ENCODE measurements around the gene PLA2G3.
"Not testable (repeated sequence)": the region's sequence is repeated elsewhere in the genome, so short reads cannot be mapped to it uniquely, and the experiment has no call there.

The PLA2G3 gene

DNA sequence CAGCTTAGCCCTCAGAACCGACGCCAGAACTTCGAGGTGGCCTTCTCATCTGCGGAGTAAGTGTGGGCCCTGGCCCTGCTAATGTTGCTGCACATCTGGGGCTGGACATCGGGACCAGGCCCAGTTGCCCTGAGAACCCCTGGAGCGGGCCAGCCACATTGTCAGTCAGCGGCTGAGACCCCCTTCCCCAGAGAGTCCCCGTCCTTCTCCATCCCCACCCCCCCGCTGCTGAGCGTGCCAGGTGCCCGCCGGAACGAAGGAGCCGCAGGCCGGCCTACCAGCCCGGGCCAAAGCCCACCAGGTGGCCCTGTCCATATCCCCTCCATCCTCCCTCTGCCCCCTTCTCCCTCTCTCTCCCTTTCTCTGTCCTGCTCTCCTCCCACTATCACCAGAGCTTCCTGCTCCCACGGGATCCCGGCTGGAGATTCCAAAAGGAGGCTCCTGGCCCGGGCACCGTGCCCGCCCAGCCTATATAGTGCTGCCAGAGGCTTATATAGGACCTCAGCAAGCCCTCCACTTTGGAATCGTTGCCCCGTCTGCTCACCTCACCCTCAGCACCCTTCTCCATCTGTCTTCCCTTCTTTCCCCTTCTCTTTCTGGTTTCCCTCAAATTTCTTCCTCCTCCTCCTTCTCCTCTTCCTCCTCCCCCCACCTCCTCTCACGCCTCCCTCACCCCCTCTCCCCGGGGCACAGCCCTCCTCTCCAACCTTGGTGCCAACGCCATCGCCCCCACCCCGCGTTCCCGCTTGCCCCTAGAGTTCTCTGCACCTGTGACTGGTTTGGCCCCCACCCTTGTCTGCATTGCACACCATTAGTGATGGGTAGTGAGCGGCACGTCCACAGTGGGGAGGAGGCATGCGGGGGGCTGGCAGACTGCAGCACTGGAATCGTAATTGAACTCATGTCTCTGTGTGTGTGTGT is 40.2 kb downstream of the PLA2G3 start:
- DNase-seq (ENCODE audit: low read depth in 2 of 2), result no peak

DNA sequence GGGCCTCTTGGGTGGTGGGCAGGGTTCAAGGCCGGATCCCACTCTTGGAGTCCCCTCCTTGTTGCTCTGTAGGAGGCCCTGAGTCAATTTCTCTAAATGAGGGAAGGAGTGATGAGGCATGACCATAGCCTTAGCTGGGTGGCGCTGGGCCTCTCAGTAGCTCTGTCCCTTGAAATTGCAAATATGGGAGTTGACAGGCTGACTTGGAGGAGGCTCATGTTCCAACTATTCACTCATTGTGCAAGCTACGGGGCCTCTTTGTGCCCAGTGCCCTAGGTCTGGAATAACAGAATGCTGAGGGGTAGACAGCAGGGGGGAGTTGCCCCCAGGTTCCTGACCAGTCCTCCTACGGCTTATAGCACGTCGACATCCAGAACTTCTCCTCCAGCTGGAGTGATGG is 40.9 kb downstream of the PLA2G3 start:
- no peak for DNase-seq (ENCODE audit: low read depth in 2 of 2)

DNA sequence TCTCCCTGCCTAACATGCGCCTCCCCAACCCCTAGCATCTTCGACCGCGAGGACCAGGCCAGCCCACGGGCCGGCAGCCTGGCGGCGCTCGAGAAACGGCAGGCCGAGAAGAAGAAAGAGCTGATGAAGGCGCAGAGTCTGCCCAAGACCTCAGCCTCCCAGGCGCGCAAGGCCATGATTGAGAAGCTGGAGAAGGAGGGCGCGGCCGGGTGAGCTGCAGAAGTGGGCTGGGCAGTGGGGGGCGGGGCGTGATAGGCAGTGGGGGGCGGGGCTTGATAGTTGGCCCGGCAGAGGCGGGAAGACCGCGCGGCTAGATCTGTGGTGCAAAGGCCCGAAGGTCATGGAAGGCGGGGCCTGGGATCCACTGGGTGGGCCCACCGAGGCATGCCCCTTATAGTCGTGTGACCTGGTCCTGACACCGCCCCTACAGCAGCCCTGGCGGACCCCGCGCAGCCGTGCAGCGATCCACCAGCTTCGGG is 41.6 kb downstream of the PLA2G3 start:
- no peak for DNase-seq (ENCODE audit: low read depth in 2 of 2)

DNA sequence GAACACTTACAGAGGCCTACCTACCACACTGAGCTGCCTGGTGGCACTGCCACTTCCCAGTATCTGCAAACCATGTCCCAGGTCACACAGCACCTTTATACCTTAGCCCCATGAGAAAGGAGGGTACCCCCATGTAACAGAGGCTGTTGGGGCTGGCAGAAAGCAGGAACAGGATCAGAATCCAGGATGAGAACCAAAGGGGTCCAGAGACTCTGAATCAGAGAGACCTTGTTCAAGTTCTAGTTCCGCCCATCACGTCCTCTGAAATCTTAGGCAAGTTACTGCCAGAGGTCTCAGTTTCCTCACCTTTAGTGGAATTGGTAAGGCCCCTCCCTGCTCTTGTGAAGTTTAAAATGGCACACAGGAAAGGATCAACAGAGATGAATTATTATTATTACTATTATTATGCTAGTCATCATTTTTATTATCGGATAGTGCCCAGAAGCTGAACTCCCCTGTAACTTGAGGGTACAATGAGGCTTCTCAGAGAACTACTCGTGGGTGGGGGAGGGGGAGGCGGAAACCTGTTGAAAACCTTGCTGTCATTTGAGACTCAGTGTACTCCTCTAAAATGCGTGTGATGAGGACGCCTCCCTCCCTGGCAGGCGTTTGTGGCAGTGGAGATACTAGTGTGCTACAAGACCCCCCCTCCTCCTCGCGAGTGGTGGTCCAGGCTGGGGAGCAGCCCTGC is 42.2 kb downstream of the PLA2G3 start:
- DNase-seq (ENCODE audit: low read depth in 2 of 2), result no peak

DNA sequence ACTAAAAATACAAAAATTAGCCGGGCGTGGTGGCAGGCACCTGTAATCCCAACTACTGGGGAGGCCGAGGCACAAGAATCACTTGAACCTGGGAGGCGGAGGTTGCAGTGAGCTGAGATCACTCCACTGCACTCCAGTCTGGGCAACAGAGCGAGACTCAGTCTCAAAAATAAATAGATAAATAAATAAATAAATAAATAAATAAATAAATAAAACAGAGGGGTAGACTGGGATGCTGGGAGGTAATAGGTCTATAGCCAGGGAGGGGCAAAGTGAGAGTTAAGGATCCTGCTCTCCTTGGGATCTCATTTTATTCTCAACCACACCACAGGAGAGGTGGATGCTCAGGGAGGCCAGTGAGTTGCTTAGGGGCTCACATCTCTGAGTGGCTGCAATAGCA is 42.8 kb downstream of the PLA2G3 start:
- DNase-seq (ENCODE audit: low read depth in 2 of 2), result not testable (repeated sequence)

DNA sequence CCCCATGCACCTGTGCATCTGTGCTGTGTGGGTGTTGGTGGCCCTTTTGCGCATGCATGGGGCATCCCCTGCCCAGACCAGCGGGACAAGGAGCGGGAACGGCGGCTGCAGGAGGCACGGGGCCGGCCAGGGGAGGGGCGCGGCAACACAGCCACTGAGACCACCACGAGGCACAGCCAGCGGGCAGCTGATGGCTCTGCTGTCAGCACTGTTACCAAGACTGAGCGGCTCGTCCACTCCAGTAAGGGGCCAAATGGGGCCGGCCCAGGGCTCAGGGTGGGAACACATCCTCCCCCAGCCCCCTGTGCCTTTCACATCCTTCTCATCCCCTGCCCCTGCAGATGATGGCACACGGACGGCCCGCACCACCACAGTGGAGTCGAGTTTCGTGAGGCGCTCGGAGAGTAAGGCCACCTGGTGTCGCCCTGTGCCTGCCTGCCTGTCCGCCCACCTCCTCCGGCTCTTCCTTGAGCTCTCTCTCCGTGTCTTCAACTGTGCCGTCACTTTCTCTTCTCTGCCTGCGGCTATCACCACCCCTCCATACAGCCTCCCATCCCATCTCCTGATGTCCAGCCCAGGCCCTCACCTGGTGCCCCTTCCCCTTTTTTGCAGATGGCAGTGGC is 43.5 kb downstream of the PLA2G3 start:
- DNase-seq (ENCODE audit: low read depth in 2 of 2), result no peak

DNA sequence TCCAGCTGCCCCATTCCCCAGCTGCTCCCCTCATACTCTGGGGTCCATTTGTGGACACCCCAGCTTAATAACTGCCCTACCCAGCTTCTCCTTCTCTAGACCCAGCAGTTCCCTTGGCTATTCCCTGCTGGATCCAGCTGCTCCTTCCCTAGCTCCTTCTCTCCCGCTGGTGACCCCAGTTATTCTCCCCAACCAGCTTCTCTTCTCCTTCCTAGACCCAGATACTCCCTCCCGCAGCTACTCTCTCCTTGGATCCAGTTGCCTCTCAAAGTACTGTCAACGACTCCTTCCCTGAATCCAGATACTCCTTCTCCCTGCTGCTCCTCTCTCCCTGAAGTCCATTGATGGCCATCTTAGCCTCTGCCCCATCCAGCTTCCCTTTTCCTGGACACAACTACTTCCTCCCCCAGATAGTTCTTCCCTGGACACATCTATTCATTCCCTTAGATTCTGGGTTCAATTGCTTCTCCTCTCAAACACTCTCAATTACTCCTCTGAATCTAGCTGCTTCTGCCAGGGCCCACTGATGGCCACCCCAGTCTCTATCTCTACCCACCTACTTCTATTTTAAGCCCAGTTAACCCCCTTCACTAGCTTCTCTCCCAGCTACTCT is 44.6 kb downstream of the PLA2G3 start:
- DNase-seq (ENCODE audit: low read depth in 2 of 2), result no peak

DNA sequence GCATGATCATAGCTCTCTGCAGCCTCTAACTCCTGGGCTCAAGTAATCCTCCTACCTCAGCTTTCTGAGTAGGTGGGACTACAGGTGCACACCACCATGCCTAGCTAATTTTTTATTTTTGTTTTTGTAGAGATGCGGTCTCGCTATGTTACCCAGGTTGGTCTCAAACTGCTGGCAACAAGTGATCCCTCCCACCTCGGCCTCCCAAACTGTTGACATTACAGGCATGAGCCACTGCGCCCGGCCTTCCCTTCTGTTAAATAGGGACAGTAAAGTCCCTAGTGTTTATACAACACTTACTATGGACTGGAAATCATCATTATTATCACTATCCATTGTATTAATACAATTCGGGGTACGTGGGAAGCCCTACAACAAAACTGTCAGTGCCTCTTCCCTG is 45.6 kb downstream of the PLA2G3 start:
- no peak for DNase-seq (ENCODE audit: low read depth in 2 of 2)

DNA sequence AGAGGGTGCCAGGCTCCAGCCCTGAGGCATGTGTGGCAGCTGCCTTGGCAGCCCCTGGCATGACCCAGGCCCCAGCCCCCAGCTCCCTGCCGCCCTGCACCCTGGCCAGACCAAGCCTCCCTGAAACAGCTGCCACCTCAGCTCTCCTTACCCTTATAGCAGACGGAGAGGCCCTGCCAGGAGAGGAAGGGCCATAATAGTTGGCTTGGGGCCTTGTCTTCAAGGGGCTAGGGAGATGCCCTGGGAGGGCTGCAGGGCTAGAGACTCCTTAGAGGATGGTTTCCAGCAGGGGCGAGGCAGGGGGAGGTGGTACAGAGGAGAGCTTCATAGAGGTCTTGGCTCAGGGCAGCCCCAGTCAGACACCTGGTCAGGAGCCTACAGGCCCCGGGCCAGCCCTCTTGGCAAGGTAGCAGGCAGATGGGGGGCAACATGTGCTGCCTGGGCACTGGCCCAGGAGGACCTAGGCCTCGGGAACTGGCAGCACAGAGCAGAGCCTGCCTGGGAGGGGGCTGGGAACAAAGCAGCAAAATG is 46.2 kb downstream of the PLA2G3 start:
- DNase-seq (ENCODE audit: low read depth in 2 of 2), result no peak

DNA sequence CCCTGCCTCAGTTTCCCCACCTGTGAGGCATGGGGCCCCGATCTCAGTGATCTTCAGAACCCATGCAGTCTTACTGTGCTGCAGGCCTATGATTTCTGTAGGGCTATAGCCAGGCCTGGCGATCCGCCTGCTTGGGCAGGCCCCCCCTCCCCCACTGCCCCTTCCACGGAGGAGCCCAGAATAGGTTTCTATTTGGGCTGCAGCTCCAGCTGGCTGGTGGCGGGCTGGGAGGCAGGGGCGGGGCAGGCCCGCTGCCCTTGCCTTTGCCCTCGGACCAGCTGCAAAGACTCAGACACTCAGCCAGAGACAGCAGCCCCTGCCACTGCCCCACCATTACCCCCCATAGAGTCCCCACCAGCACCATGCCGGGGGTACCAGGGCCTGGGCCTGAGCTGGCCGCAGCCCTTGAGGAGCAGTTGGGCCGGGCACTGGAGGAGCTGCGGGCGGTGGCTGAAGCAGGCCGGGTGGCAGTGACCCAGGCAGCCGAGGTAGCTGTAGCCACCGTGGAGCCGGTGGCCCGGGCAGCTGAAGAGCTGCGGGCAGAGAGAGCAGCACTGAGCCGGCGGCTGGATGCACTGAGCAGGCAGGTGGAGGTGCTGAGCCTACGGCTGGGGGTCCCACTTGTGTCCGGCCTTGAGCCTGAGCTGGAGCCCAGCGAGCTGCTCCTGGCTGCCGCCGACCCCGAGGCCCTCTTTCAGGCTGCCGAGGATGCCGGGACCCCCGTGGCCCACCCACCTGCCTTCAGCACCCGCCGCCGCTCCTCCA is 47.0 kb downstream of the PLA2G3 start:
- no peak for DNase-seq (ENCODE audit: low read depth in 2 of 2)

DNA sequence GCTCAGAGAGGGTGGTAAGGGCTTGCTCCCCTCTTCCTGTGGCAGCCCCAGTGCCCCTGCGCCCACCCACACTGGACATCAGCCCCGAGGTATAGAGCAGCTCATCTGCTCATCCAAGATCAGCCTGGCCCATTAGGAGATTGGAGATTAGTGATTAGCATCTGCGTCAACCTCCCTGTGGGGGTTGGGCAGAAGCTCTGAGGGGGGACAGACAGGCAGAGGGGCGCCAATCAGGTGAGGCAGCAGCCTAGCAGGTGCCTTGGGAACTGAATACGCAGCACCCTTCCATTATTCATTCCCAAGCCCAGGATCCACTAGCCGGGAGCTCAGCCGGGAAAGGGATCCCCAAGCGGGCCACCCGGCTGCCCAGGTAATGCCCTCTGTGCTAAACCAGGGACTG is 48.1 kb downstream of the PLA2G3 start:
- DNase-seq (ENCODE audit: low read depth in 2 of 2), result no peak

DNA sequence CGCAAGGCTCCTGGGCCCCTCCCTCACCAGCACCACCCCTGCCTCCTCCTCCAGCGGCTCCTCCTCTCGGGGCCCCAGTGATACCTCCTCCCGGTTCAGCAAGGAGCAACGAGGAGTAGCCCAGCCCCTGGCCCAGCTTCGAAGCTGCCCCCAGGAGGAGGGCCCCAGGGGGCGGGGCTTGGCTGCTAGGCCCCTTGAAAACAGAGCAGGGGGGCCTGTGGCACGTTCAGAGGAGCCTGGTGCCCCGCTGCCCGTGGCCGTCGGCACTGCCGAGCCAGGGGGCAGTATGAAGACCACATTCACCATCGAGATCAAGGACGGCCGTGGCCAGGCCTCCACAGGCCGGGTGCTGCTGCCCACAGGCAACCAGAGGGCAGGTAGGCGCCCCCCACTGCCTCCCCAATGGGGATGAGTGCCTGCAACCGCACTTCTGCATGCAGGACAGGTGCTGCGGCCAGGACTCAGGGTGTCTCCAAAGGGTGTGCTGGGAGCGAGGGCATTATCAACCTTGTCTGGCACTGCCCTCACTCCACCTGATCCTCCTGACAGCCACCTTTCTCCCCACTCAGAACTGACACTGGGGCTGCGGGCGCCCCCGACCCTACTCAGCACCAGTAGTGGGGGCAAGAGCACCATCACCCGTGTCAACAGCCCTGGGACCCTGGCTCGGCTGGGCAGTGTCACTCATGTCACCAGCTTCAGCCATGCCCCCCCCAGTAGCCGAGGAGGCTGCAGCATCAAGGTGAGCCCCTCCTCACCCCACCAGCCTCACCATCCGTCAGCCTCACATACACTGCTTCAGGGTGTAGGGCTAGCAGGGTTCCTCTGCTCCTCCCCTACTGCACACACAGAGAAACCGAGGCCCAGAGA is 49.0 kb downstream of the PLA2G3 start:
- no peak for DNase-seq (ENCODE audit: low read depth in 2 of 2)

DNA sequence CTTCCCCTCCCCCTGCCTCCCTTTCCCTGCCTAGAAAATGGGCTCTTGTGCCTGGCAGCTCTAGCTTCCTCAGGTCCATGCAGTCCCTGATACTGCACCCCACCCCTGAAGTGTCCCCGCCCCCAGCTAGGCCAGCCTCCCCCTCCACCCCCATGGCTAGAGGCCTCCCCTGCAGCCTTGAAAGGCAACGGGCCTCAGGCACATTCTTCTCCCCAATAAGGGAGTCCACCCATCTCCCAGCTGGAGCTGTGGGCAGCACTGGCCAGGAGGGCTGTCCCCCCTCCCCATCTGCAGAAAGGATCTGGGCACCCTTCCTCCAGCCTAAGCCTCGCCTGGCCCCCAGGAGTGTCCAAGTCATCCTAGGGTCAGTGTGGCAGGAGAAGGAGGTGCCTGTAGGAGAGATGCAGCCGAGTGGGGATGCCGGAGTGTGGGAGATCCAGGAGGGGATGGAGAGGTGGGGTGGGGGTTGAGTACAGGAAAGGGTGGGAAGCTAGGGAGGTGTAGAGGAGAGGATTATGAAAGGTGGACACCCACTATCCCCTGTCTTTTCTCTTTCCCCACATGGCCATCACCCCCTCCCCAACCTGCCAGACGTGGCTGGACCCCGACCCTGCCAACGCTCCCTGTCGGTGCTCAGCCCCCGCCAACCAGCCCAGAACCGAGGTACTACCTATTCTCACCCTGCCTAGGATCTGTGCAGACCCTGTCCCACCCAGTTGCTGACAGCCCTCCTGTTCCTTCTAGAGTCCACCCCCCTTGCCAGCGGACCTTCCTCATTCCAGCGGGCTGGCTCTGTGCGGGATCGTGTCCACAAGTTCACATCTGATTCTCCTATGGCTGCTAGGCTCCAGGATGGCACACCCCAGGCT is 49.9 kb downstream of the PLA2G3 start:
- DNase-seq (ENCODE audit: low read depth in 2 of 2), result no peak

DNA sequence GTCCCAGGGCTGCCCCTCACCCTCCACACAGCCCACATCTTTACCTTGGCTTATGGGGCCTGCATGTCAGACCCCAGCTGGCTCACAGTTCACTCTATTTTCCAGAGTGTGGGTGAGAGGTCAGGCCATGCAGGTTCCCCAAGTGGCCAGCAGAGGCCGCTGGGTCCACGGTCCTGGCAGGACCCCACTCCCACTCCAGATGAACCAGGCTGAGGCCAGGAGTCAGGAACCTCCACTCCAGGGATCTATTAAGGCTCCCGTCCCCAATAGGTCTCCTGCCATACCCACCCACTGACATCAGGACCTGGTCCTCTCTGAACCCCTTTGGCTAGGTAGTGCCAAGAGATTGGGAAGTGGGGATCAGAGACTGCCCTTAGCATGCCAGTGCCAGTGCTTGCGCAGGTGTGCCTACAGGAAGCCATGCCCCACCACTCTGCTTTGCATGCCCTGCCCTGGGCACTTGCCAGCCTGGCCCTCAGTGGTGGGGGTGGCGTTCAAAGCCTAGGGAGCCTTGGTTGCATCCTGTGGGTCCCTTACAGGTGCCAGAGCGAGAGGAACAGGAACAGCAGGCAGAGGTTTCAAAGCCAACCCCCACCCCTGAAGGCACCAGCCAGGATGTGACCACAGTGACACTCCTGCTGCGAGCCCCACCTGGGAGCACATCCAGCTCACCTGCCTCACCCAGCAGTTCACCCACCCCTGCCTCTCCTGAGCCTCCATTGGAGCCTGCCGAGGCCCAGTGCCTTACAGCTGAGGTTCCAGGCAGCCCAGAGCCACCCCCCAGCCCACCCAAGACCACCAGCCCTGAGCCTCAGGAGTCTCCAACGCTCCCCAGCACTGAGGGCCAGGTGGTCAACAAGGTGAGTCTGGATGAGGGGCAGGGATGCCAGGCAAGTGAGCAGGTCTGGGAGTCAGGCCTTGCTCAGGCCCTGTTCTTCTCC is 50.9 kb downstream of the PLA2G3 start:
- DNase-seq (ENCODE audit: low read depth in 2 of 2), result no peak

DNA sequence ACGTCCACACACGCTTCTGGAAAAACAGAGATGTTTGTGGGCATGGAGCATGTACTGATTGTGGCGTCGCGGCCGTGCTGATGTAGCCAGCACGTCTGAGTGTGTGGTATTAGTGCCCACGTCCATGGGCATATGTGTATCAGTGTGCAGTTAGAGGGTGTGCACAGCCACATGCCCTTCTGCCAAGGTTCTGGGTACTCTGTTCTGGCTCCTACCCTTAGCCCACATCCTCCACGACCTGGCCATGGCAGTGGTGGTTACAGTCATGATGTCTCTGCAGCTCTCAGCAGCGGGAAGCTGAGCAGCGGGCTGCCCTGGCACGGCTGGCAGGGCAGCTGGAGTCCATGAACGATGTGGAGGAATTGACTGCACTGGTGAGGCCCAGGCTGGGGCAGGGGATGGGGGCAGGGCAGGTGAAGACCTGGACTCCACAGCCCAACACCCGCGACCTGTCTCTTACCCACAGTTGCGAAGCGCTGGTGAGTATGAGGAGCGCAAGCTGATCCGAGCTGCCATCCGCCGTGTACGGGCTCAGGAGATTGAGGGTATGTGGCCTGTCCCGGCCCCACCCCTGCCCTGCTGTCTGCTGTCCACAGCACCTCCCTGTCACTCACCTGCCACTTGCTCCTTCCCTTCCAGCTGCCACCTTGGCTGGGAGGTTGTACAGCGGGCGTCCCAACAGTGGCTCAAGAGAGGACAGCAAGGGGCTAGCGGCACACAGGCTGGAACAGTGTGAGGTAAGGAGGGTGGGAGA is 51.9 kb downstream of the PLA2G3 start:
- no peak for DNase-seq (ENCODE audit: low read depth in 2 of 2)

DNA sequence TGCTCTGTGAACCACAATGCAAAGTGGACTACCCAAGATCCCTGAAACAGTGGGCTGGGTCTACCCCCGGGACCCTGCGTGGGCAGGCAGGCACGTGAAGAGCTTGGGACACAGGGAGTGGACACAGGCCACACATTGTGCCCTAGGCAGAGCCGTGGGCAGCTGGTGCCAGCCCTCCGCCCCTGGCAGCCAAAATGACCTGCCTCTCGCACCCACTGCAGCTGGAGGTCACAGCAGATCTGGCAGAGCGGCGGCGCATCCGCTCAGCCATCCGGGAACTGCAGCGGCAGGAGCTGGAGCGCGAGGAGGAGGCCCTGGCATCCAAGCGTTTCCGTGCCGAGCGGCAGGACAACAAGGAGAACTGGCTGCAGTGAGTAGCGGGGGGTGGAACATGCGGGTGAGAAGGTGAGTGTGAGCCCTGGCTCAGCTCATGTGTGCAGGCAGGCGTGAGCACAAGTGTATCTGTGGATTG is 52.5 kb downstream of the PLA2G3 start:
- no peak for DNase-seq (ENCODE audit: low read depth in 2 of 2)

DNA sequence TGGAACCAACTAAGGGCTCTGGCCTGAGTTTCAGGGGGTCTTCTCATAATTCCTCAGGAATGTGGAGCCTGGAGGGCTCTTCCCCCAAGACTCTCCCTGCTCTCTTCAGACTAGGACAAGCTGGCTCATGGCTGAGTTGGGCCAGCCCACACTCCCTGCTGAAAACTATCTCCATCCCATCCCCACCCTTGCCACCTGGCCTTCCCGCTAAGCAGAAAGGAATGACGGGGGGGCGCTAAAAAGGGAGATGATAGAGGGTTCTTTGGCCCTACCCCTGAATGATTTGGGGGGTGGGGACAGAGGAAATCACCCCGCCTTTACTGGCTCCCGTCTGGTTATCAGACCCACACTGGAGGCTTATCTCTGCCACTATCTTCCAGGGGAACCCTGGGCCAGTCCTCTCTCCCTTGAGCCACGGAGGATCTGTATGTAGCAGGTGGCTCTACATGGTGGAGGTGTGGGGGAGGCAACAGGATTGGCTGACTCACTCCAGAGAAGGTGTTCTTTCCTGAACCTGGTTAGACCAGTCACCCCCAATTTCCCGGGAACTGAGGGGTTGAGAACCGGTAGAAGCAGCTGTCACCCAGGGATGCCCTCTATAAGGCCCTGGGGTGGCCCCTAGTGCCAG is 53.5 kb downstream of the PLA2G3 start:
- DNase-seq (ENCODE audit: low read depth in 2 of 2), result no peak
